Fibroblast of skin of right biceps (primary cell): ENCODE measurements around the gene RPL12.

Source experiments
- DNase-seq: peaks from one replicate; pipeline ENCODE4 v3.0.0-alpha.2; 2013

Gene RPL12

DNA sequence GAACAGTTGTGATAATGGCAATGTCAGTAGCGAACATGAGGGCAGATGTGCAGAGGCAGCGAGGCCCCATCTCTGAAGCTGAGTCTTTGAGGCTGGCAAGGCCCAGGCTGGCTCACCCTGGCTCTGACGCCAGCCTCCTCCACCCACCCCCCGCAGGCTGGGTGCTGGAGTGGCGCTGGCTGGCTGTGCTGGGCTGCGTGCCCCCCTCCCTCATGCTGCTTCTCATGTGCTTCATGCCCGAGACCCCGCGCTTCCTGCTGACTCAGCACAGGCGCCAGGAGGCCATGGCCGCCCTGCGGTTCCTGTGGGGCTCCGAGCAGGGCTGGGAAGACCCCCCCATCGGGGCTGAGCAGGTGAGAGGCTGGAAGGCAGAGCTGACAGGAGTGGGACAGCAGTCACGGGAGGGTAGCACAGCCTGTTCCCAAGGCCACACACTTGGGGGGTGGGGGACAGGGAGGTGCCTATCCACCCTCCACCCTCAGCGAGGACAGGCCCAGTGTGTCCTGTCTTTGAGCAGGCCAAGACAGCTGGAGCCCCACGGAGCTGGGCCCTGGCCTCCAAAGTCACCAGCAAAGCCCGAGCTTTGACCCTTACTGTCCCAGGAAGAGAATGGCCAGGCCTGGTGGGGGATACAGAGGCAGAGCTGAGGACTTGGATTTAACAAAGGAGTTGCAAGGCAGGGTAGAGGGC lies 48.7 kb downstream of the RPL12 start:
- no peak for DNase-seq

DNA sequence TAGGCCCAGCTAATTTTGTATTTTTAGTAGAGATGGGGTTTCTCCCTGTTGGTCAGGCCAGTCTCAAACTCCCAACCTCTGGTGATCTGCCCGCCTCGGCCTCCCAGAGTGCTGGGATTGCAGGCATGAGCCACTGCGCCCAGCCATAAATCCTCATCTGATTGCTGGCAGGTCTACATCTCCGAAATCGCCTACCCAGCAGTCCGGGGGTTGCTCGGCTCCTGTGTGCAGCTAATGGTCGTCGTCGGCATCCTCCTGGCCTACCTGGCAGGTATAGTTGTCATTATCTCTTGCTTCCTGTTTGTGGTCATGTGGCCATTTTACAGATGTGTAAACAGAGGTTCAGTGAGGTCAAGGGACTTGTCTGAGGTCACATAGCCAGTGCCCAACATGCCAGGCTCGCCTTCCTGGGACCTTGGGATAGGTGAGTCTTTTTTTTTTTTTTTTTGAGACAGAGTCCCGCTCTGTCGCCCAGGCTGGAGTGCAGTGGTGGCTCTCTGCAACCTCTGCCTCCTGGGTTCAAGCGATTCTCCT lies 51.4 kb downstream of the RPL12 start:
- no peak for DNase-seq

DNA sequence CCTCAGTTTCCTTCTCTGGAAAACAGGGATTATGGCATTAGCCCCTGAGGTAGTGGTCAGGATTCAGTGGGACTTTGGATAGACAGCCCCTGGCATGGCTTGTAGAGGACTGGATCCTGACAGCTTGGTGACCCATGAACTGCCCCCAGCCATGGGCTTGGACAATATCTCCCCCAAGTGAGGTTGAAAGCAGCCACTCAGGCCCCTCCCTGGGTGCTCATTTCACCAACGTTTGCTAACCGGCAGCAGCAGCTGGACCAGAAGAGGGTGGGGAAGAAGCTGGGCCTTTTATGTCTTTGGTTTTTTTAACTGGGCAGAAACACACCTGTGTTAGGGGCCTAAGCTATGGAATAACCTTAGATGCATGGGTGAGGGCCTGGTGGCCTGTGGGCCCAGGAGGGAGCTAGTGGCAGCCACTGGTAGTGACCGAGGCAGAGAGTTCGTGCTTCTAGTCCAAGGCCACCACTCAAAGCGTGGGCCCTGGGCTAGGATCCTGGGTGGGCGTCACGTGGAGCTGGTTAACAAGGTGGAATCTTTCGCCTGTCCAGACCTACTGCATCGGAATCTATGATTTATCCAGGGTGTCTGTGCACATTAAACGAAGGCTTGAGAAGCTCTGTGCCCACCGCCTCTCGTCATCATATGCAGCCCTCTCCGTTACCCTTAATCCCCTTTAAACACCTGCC lies 52.3 kb downstream of the RPL12 start:
- no peak for DNase-seq

DNA sequence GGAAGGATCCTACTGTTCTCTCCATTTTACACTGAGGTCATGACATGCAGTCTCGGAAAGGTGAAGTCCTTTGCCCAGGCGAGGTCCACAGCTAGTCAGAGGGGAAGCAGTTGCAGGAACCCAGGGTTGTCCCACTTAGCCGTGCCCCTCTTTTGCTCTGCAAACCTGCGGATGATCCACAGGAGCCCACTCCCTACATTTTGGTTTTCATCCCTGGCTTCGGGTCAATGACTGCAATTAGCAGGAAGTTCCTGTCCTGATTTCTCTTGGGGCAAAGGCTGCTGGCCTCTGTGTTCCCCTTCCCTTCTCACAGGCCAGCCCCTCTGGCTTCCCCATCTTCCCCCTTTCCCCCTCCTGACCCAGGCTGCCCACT lies 52.9 kb downstream of the RPL12 start:
- no peak for DNase-seq
